HK-2 (cell line): ENCODE measurements around the gene ARID5B.
A peak's percentile ranks its signal among the peaks of the same experiment; 100 is the strongest.

Experiments
- DNase-seq: peaks from one replicate; pipeline ENCODE4 v3.0.0-alpha.2; 2018; ENCODE audit not compliant: unreplicated experiment

Gene ARID5B

DNA sequence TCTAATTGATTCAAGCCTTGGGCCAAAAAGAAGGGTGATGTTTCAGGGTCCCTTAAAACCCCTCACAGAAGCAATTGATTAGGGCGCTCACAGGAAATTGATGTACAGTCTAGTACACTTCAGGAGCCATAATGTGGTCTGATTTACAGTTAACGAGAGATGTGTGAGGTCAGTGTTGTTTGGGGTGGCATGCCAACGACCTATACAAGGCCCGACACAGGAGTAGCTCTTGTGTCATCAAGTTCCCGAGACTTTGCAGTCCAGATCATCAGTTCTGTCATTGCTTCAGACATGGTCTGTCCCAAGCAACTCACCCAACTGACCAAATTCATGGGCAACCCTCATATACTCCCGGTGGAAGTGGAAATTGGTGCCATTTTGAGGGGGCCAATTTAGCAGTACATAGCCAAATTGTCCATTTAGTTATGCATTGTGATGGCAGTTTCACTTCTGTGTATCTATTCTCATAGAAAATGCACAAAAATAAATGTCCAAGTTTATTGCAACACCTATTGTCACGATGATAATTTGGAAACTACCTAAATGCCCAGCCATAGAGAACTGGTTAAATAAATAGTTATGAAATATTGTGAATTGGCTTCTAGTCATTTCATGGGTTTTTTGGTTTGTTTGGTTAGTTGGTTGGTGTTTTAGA lies 18.0 kb upstream of the ARID5B start:
- no peak for DNase-seq

DNA sequence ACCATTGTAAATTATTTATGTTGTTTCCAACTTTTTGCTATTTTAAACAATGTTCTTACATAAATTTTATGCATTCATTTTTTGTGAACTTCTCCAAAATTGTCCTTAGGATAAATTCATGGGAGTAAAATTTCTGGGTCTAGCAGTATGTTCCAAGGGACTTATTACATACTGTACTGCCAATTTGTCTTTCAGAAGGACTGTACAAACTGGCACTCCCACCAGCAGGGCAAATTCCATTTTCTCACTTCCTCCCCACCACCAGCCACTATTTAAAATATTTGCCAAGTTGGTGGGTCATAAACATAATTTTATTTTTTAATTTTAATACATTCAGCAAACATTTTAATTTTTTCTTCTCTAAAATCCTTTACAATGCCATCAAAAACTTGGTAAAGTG lies 13.7 kb upstream of the ARID5B start:
- no peak for DNase-seq

DNA sequence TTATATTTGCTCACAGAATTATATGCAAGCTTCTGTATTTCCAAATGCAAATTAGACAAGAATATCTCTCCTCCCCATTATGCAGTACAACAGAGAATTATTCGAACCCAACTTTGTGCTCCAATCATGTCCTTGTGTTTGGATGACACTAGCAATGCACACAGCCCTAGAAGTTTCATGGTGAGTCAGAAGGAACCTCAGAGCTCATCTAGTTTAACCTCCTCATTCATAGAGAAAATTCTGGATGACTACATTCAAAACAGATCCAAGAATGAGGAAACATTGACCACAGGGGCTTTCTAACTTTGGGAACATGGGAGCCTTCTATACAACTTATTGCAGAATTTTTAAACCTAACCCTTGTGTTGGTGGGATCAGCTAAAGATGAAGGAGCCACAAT lies 12.8 kb upstream of the ARID5B start:
- no peak for DNase-seq

DNA sequence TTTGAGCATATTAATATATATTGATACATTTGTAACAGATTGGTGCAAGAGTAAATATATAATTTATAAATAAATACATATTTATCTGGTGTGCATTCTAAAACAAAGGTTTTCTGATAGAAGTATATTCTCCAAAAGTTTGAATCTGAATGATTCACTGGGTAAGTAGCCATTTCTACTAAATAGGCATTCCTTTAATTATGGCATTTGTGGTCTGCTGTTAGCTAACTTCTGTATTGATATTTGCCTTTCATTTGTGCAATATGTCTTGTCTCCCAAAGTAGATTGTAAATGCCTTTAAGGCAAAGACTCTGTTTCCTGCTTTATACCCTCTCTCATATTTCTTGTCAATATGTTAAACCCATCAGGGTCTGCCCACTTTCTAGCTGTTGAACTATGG lies 11.1 kb upstream of the ARID5B start:
- no peak for DNase-seq

DNA sequence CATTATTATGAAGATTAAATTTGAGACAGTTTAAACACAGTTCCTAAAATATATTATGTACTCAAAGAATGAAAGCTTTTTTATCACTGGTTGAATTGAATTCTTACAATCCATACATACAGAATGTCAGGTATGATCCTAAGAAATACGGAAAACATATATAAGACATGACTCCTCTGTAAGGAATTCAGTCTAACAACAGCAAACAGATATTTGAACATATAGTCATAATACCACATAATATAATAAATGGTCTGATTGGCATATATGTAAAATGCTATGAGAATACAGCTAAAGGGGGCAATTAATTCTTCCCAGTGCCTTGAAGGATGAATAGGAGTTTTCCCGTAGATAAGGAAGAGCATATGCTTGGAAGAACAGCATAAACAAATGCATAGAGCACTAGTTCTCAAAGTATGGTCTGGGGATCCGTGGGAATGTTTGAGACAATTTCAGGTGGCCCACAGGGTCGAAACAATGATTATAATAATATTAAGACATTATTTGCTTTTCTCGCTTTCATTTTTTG lies 10.6 kb upstream of the ARID5B start:
- no peak for DNase-seq

DNA sequence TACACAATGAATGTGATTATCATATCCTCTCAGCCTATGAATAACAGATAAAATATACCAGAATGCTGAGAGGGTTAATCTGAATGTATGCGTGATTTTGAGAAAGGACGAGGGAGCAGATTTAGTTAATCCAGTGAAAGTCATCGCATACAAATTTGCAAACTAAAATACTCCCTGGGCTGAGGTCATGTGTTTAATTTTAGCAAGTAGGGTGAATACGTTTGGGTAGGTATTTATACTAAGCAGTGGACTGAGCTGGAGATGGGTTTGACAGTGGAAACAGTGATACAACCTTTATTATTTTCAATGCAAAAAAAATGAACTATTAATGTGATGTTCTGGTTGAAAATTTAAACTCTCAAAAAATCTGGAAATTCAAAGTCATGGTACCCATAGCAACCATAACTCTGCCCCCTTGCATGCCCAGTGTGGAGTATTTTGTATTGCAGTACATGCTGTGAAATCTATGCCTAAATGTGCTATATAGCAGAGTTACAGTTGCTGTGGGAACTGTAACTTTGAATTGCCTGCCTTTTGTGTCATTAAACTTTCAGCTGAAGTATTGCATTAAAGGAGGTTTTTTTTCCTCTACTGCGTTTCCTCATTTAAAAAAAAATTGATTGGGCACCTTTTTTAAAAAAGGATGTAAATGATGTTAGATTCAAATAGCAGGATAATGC lies 9.5 kb upstream of the ARID5B start:
- DNase-seq = no peak

DNA sequence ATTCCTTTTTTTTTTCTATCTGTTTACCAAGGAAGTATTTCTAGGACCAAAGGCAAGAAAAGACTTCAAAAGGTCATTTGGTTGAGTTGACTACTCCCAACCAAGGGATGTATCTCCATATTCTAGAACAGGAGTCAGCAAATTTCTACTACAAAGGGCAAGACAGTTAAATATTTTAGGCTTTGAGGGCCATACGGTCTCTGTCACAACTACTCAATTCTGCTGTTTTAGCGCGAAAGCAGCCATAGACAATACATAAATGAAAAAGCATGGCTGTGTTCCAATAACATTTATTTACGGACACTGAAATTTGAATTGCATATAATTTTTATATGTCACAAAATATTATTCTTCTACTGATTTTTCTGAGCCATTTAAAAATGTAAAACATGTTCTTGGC lies 8.5 kb upstream of the ARID5B start:
- no peak for DNase-seq

DNA sequence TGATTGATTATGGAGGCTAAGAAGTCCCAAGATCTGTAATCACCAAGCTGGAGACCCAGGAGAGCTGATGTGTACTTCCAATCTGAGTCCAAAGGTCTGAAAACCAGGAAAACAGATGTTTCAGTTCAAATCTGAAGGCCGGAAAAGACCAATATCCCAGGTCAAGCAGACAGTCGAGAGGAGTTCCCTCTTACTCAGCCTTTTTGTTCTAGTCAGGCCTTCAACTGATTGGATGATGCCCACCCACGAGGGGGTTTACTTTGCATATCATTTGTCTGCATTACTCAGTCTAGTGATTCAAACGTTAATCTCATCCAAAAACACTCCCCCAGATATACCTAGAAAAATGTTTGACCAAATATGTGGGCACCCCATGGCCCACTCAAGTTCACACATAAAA lies 7.4 kb upstream of the ARID5B start:
- DNase-seq = no peak

DNA sequence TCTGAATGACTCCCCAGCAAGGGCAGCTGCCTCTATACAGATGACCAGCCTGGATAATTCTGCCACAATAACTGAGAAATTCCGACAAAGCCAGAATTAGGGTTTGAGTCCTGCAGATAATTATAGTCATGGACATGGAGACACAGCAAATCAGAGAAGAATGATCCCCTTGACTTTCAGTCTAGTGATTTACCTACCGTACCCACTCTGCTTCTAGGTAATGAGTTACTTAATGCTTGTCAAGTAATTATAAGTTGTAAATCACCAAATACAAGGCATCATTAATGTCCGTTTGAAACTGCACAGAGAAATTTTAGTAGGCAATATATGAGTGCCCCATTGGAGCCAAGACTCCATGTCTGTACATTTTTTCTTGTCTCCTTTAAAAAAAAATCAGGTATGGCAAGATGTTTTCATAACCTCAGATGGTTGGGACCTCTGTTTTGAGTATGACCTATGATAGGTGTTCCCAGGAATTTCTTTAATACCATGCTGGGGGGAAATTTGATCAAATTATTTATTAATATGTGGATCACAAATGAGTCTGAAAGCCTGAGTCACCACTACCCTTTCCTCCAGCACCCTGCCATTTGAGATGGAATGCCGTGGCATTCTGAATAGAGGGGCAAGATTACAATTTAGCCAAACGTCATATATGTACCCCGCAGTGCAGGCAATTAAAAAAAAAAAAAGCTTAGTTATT lies 5.5 kb upstream of the ARID5B start:
- DNase-seq = no peak

DNA sequence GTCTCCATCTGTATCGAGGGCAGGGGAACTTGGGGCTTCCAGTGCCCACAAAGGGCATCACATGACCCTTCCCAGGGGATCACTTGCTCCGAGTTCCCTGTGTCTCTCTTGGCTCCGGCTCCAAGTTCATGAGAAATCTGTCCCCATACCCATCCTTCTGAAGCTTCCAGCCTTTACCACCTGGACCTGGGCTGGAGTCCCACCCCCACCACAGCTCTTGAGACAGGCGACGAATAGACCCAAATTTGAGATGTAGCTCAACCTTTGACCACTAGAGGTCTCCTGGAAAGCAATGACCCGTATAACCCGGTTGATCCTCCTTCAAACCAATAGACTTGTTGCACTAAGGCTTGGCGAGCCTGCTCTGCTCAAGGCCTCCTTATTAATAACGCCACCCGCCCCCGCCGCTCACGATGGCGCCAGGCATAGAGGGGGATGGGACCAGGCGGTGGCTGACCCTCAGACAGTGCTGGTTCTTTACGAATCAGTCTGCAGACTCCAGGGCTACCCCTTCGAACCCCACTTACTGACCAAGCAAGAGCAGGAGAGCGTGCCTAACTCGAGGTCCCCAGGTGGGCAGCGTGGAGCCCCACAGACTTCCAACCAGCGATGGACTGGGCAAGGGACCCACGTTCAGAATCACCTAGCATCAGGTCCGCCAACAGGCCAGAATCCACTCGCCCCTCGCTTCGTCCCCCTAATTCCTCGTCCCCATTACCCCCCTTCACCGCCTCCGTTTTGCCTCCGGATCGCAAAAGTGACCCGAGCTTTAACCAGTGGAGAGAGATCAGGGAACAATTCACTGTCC lies 4.4 kb upstream of the ARID5B start:
- peak; percentile 6 for DNase-seq

DNA sequence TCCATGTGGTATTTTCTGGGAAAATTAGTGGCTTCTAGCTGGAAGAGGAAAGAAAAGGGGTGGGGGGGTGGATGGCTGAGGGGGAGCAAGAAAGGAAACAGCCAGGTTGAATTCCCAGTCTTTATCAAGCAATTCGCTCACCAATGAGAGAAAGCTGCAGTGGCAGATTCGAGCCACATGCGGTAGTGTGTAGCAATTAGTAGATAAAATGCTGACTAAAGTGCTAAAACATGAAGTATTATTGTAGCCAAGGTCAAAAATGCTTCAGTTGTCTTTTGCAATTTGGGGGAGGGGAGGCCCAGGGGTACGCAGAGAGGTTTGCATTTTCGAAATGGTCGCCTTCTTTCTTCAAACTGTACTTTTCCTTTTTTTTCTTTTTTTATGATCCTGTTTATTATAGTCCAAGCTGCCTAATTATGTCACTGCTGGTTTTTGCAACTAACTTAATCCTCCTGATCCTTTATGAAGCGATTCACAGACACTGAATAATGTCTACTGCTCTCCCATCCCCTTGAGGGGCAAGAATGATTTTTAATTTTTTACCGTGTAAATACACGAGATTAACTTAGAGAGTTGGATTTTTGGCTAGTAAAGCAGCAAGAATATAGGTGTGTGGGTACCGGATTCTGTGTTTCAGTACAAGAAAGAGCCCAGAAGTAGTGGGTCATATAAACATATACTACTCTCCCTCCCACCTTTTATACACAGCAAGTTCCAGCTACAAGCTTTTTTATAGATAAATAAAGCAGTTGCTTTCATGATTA lies 3.6 kb upstream of the ARID5B start:
- DNase-seq = no peak

DNA sequence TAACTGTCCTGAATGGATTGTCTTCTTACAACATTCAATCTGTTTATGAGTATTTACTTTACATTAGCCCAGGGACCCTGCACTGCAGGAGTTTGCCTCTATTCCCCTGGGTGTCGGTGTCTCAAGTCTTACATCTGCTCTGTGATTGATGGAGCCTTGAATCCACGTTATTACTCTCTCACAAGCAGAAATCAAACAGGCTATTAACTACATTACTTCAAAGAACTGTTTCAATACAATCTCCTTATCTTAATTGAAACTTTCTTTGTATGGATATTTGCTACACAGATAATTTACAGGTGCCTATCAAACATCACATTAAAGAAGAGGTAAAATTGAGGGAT lies 3.1 kb upstream of the ARID5B start:
- DNase-seq = no peak

DNA sequence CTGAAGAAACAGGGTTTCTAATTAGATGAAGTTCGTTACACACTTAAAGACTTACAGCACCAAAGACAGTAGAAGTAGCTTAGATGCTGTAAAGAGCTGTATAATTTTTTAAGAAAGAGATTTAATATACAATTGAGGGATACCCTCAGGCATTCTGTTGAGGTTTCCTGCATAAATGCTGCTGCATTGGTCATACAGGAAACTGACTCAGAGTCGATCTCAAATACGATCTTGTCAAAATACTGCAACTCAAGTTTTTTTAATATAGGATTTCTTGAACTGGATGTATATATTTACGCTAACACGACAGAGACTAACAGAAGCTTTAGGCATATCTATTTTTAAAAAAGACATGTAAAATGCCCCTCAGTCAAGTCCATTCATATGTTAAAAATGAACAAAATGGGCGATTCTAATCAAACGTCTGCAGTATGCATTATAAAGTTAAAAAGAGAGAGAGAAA lies 2.4 kb upstream of the ARID5B start:
- DNase-seq = no peak

DNA sequence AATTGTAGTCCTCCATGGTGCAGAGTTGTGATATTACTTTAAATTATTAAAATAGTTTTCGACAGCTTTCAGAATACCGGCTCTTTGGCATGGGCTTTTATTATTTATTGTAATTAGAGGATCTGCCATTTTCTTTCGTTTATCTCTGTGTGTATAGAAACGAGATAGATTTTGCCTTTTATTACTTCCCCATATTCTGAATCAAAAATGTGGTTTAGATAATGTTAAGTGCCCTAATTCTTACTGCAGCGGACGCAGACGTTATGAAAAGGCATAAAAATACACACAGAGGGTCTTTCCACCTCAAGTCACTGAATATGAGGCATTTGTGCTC lies 1.9 kb upstream of the ARID5B start:
- DNase-seq = no peak

DNA sequence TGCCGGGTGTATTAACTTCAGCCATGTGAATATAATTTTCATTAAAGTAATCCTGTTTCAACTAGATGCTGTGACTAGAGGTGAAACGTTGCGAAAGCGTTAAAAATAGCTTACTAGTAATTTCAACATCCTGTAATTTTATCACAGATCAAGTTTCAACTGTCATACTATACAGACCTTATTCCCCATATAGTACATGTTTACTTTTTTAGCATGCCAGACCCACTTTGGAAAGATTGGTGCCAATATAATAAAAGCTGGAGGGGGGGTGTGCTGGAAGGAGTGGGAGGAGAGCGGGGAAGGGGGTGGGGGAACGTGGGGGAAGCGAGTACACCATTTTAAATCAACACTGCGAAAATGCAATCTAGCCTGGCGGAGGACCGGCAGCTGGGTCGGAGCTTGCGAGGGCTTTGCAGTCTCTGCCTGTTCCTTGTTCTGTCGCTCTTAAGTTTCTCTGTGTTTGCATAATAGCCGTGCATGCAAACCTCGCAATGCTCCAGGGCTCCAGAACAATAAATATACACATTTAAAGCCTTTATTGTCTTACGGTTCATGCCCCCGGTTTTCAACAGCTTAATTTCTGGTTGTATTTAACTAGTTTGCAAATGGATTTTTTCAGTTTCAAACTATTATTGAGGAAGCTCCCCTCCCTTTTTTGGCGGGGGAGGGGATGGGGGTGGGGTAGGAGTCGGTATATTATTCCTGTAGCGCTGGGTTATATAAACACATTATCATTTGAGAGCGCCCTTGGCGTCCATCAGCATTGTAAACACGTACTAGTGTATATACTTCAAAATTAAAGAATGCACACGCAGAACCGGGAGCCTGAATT lies 1.3 kb upstream of the ARID5B start:
- peak; percentile 26 for DNase-seq

DNA sequence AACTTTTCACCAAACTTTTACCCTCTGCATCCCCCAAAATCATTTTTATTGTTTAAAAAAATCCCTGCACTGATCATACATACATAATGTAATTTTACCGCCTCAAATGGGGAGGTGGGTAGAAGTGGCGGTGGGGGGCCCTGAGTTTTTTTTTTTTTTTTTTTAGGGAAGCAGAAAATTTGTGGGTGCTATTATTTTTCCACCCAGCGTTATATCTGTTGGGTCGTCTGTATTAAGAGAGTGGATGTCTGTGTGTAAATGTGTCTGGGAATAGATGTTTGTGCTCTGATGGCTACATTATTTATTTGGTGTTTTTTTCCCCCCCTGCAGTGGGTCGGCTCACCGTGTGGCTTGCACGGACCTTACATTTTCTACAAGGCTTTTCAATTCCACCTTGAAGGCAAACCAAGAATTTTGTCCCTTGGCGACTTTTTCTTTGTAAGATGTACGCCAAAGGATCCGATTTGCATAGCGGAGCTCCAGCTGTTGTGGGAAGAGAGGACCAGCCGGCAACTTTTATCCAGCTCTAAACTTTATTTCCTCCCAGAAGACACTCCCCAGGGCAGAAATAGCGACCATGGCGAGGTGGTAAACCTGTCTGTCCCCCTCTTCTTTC lies 438 bp downstream of the ARID5B start:
- DNase-seq = no peak

DNA sequence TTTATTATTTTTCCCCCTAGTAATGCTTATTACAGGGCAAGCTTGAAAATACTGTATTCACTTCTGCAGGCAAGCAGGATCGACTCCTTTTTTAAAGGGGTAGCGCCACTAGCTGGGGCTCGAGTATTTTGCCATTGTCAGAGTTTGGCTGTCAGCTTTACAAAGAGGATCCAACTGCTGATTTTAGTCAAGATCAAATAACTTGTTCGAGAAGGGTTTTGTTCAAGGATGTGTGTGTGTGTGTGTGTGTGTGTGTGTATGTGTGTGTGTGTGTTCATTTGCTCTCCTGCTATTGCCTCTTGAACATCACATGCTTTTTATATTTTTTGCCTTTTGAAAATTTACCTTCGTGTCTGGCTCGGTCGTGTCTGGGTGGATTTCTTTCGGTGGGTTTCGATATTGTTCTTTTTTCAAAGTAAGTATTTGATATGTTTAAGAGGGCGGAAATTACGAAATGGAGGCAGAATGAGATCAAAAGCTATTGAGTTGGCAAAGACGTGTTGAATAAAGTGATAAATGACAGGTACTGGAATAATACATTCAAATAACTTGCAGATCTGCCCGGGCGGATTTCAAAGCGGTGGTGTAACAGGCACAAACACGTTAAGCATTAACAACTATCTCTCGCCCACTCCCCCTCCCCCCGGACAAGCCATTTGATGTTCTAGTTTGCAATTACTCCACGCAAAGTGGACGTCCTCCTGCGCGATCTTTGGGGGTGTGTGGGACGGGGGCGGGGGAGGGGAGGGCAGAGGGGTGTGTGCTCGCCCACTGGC lies 1.1 kb downstream of the ARID5B start:
- DNase-seq = peak; percentile 62

DNA sequence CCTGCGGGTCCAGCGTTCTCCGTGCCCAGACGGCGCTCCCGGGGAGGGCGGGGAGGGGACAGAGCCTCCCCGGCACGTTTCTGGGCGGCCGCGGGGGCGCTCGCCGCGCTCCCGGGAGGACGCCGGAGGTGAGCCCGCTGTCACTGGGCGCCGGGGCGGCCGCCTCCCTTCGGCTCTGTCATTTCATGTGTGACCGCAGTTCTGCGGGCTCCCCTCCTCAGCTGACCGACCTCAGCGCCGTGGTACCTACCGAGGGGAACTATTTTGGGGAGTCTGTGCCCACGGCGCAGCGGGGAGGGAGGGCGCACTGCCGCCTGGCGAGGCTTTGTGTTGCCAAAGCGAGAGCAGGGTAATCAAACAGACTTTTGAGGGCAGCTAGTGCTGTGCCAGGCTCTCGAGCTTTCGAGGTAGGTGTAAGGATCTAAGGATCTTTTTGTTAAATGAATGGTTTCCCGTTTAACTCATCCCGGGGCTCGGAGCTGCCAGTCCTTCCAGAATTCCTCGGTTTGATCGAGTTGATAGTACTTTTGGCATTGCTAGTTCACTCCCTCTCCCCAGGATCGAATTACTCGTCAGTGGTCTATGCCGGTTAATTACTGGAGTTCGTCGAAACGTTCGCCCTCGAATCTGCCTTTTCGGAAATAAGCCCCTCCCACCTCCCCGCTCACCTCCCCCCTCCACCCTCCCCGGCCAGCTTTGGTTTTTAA lies 1.9 kb downstream of the ARID5B start:
- DNase-seq = peak; percentile 61

DNA sequence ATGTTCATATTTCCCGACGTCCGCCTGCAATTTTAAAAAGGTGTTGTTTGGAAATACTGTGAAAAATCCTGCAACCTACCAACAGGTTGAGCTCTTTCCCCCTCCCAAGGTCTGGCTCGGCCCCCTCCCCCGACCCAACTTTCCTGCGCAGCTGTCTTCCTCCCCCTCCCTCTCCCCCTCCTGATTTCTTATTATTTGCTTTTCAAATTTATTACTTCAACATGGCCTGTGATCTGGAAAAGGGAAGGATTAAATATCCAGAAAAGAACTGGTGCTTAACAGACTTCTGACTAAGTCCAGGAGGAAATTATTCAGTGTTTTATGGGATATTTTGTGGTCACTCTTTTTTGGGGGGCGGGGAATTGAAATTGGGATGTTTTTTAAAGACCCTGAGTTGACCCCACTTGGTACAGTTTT lies 2.4 kb downstream of the ARID5B start:
- no peak for DNase-seq
